Stimulated activated CD4-positive, alpha-beta T cell treated with anti-CD3 and anti-CD28 coated beads, Interleukin-2, amount 100 ng/mL, for 4 hours (primary cell): ENCODE data around the gene MBP.
"Not testable (repeated sequence)": the region's sequence is repeated elsewhere in the genome, so short reads cannot be mapped to it uniquely, and the experiment has no call there.

Source experiments
- DNase-seq: peaks from one replicate; pipeline ENCODE4 v3.0.0-alpha.2; 2020; ENCODE audit warnings: low read depth

The MBP gene

DNA sequence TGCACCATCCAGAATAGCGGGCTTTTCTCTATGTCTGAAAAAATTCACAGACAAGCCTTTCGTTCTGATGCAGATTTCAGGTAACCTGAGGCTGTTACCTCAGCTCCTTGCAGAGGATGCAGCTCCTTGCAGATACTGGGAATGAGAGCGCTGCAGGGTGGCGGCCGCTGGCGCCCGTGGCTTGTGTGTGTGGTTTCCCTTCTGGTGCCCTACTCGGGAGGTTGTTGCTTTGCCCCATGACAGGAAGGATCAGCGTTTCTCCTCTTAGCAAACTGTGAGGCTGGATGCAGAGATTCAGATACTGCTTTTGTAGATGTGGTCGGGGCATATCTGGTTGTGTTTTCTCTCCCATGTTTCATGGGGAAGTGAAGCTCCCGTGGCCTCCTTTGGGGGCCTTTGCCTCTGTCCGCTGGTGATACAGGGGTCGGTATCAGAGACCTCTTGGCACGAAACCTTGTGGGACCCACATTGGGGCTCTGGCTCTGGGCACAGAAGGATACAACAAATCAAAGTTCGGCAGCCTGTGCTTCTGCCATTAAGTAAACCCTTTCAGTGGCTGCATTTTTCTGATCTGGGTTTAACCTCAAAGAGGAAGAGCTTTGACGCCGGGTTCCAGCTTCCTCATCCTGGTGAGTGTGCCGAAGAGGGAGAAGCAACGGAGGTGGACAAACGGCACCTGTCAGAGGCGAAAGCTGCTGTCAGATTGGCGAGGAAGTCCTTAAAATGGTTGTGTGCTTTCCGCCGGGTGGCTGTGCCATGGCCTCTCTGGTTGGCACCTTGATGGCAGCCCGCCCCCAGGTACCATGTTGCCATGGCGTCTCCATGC, 127.8 kb downstream of the MBP start:
- DNase-seq: no peak

DNA sequence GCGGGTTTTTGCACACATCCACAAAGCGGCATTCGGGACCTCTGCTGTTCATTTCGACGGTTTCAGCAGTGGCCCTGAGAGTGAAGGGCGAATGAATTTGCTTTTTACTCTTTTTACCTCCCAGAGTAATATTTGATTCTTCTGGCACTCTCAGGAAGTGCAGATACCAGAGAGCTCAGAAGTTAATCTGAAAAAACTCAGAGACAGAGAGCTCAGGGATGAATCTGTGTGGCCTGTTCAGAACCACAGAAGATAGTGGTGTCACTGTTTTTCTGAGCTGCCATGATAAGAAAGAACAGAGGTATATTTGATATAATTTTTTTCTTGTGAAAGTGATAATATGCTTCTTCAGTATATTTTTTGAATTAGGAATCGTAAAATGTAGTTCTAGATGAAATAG, 129.3 kb downstream of the MBP start:
- no peak for DNase-seq

DNA sequence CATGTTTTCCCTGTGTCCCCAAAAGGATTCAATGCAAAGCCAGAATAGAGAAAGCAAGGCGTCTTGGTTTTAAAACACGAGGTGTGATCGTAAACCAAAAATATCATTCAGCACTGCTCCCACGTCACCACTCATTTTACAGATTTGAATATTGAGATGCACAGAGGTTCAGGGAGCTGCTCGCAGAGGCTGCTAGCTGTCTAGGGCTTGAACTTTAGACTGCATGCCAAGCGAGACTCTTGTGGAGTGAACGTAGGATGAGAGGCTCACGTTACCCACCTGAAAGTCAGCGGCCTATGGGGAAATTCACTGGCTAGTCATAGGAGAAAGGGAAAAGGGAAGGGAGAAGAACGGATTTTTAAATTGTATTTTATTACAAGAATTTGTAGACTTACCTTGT, 130.1 kb downstream of the MBP start:
- DNase-seq: no peak

DNA sequence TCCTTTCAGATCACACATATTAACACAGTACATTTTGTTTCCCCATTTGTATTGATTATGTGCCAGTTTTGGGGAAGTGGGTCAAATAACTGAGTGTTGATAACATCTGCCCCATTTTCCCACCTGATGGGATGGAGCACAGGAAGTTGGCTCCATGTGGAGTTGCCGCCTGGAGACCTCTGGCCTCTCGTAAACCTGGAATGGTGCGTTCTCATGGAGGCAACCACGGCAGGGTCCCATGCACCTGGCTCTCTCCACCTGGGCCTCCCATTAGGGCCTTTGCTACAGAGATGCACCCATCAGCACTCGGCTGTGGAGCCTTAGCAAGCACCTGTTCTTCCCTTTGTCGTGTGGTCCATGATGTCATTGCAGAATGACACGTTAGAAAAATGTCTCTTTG, 130.6 kb downstream of the MBP start:
- DNase-seq: no peak

DNA sequence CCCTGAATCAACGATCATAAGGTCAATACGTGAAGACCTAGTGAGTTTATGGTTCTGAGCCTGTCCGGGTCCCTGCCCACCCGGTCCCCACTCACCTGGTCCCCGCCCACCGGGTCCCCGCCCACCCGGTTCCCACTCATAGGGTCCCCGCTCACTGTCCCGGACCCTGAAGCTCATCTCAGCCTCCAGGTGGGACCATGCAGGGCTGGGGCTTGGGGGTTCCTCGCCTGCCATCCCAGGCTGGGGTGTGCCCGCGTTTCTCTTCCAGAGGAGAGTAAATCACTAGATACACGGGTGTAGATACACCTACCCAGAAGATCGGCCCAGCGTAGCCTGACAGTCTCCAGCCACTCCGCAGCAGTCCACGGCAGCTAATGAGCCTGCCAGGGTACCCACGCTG, 131.5 kb downstream of the MBP start:
- DNase-seq: no peak

DNA sequence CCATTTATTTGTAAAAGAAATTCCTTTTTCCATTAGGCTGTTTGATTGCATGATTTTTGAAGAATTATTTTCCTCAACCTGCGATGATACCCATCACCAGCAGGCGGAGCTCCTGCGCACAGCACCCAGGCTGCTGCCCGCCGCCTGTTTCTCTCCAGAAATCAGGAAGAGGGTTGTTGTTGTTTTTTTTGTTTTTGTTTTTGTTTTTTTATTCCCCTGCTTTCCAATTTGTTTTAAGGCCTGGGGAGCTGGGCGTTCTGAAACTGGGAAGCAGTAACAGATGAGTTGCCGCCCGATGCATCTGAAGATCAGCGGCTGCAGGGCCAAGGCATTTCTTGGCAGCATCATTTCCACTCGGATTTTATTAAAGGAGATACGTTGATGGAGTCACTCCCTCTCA, 132.1 kb downstream of the MBP start:
- DNase-seq: peak; percentile 19

DNA sequence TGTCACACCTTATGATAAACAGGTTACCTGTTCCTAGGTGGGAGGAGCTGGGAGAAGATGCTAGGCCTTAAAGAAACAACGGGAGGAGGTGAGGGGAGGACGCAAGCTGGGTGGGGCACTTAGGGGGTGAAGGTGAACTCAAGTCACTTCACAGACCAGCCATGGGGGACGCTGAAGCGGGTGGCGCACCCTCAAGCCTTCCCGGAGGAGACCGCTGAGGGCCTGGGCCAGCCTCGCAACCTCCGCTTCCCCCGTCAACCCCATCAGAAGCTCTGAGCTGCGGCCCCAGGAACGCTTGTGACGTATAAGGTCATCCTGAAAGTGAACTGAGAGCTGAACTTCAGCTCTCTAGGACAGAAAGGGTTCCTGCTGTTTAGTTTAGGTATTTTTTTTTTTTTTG, 133.5 kb downstream of the MBP start:
- no peak for DNase-seq

DNA sequence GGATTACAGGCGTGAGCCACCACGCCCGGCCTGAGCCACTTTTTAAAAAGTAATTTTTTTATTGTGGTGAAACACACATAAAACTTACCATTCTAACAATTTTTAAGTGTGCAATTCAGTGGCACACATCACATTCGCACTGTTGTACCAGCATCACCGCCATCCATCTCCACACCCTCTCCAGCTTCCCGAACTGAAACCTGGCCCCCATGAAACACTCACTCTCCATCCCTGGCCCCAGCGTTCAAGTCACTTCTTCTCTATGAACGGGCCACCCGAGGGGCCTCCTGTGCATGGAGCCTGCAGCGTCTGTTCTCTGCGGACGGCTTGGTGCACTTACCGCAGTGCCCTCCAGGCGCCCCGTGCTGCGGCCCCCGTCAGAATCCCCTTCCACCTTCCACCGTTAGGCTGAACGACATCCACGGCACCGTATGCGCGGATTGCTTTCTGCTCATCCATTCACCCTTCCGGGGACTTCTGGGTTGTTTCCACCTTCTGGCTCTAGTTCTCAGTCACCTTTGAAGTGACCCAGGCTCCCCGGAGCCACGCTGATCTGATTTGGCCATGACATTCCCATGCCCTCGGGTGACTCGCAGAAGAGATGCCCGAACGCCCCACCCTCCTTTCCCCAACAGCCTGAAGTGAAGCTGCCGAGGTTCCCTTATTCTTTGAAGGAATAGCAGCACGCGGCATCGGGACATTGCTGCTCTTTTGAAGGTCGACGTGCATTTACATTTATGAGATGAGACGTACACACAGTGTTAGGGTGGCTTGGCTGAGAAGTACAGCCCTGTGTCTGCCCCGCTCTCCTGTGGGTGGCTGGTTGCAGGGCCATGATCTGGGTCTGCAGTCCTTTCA, 134.4 kb downstream of the MBP start:
- no peak for DNase-seq

DNA sequence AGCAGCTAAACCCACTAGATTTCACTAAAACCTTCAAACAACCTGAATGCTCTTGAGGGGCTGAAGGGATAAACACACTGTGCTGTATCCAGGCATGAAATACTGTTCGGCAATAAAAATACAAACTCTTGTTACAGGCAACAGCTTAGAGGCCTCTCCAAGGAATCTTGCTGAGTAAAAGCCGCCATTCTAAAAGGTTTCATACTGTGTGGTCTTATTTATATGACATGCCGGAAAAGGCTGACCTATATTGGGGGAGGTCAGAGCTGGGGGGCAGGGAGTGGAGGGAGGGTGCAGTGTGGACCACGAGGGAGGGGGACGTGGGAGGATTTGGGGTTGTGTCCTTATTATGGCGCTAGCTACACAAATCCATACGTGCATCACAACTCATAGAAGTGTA, 136.2 kb downstream of the MBP start:
- no peak for DNase-seq

DNA sequence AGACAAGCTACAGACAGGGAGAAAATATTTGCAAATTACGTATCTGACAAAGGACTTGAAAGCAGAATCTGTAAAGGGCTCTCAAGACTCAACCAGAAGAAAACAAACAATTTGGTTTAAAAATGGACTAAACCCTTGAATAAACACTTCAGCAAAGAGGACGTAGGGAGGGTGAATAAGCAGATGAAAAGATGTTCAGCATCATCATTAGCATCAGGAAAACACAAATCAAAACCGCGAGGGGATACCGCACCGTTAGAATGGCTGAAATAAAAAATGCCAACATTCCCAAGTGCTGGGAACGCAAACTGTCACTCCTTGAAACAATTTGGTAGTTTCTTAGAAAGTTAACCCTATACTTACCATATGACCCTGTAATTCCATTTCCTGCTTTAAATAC, 136.7 kb downstream of the MBP start:
- DNase-seq: no peak

DNA sequence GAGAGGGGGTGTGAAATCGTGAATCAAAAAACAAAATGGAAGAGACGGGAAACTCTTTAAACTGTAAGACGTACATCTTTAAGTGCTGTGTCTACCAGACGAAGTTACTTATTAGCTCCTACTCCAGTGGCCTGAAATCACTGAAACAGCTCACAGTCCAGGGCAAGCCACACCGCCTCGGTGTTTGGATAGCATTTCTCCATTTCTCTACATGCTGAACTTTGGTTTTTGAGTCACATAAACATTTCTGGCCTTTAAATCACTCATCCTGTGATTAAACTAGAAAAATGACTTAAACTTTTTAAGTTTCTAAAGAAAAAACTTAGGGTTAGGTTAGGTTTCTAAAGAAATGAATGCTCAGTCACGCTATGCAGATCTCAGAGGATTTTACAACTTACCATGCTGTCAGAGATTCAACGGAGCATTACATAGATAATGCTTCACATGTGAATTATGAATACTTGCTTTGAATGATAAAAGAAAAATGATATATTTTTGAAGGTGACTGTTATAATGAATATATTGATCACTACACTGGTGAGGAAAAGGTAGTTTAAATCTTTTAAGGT, 138.4 kb downstream of the MBP start:
- no peak for DNase-seq

DNA sequence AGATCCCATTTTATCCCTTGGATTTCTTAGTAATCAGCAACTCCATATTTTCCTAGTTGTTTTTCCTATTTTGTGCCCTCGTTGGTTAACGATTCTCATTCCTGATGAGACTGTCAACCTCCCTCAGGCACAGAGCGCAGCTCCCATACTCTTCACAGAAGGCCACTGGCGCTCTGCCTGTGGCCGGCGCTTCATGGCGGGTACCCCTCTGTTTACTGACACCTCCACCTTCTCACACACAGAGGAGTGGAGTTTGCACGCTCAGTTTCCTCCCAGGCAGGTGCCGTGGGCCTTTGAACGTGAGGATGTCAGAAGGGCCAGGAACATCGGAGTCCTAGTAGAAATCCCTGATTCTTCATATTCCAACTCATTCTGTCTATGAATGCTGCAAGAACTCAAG, 139.0 kb downstream of the MBP start:
- no peak for DNase-seq

DNA sequence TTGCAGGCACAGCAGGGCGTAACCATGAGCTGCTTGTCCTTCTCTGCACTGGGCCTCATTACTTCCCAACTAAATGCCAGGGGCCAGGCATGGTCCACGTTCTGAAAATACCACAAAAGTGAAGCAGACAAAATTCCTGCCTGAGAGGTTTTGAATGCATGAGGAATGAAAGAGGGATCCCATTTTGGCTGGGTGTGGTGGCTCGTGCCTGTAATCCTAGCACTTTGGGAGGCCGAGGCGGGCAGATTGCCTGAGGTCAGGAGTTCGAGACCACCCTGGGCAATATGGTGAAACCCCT, 139.5 kb downstream of the MBP start:
- DNase-seq: no peak

DNA sequence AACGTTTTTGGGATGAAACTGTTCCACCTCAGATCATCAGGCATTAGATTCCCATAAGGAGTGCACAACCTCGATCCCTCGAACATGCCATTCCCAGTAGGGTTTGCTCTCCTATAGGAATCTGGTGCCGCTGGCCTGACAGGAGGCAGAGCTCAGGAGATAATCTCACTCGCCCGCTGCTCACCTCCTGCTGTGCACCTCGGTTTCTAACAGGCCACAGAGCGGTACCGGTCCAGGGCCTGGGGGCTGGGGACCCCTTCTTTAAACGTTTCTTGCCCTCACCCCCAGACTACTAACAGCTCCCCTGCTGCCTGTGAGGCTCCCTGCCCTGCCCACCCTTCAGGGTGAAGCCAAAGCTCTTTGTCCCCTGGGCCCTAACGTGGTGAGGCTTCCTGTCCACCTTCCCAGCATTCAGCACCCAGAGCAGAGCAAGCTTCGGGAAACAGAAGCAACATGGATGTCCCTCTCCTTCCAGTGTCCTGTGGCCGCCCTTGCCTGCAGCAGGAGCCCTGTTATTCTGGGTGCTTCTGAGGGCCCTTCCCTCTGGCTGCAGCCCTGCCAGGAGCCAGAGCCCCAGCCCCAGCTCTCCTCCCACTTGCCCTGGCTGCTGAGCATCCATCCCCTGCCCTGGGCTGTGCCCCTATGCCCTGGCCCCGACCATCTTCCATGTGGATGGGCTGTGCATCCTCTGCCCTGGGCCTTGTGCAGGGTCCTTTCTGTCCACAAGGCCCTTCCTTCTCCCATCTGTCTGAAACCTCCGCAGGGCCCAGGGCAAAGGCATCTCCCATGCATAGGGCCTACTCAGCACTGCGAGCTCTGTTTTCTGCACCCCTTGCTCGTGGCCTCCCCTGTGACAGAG, 140.1 kb downstream of the MBP start:
- DNase-seq: no peak

DNA sequence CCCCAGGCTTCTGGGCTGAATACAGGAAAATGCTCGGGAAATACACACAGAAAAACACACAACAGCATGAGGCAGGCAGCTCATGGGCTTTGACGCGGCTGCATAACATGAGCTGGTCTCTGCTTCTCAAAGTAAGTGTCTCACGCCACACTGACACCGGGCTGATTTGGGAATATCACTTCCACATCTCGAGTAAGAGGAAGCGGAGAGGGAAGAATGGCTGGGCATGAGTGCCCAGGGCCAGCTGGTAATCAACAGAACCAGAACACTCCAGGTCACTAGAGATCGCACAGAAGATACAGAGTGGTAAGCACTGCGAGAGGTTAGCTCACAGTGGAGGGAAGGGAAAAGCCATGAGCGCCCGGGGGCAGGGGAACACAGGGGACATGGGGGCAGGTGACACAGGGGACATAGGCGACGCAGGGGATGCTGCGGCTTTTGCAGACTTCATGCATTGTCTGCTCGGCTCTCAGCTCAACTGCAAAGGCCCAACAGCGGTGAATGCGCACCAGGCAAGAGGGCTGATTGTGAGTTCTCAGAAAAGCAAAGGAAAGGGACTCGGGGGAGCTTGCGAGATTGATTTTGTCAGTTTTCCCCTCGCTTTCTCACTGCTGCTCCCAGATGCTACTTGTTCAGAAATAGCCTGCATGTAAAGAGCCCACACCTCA, 141.4 kb downstream of the MBP start:
- DNase-seq: no peak

DNA sequence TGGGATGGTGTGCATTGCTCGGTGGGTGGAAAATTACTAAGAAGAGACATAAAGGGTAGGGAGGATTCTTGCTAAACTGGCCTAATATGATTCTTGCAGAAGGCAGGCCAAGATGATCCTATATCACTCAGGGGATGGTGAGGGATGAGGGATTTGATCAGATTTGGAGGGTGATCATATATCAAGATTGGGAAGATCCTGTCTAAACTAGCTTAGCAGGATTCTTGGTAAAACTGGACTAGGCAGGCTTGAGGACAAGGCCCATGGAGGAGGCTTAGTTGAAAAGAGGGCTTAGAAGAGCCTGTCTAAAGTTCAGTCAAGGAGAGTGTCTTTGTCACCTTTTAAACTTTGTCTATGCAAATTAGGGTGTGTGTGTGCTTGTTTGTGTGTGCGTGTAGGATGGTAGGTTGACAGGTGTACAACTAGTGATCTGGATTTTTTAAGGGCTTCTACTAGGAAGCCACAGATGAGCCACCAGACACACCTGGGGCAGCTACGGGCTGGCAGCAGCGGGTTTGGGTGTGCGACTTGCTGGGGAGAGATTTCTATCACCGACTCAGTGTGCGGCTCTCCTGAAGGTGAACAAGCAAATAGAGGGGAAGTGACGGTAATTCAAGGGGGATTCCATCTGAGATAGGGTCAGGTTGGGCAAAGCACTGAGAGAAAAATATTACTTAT, 142.1 kb downstream of the MBP start:
- DNase-seq: not testable (repeated sequence)

DNA sequence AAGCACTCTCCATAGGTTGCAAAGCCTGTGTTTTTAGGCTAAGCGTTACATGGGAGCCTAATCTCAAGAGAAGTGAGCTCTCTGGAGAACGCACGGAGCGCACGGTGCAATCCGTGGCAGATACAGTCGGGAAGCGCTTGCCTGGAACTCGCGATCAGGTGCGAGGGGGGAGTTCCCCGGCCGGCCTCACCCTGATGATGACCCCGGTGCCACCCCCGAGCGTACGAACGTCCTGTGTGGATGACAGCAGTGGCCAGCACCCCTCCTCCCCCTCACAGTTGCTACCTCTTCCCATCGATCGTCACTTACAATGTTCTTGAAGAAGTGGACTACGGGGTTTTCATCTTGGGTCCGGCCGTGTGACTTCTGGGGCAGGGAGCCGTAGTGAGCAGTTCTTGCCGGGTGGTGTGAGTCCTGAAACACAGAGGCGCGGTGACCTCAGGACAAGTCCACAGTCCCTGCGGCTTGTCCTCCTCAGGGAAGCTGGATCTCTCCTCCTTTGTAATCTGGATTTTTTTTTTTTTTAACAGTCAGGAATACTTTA, 142.9 kb downstream of the MBP start:
- DNase-seq: no peak

DNA sequence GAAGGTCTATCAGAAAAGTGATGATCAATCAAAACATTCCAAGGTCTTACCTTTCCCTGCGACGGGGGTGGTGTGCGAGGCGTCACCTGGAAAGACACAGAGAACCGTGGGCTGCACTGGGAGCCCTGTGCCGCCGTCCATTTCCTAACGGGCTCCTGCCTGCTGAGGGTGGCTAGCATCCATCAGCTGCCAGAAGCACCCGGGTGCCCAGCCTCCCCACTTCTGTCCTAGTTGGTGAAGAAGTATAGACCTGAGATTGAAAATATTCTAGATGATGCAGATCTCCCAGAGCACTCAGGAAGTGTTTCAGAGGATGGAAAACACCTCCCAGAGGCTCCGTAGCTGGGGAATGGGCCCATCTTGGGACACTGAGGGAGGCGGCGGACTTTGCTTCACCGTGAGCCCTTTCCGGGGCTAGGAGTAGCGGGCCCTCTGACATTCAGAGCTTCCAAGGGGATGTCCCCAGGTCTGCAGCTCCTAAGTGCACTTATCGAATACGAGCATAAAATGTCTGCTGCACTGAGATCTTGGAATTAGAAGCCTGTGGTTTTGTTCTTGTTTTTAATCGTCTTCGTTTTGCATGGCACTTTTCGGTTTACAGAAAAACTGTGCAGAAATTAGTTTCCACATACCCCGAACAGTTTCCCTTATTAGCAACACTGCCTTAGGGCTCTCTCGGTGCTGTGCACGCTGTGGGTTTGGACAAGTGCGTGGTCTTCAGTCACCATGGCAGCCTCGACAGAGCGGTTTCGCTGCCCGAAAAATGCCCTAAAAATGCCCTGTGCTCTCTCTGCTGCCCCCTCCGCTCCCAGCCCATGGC, 143.5 kb downstream of the MBP start:
- no peak for DNase-seq

DNA sequence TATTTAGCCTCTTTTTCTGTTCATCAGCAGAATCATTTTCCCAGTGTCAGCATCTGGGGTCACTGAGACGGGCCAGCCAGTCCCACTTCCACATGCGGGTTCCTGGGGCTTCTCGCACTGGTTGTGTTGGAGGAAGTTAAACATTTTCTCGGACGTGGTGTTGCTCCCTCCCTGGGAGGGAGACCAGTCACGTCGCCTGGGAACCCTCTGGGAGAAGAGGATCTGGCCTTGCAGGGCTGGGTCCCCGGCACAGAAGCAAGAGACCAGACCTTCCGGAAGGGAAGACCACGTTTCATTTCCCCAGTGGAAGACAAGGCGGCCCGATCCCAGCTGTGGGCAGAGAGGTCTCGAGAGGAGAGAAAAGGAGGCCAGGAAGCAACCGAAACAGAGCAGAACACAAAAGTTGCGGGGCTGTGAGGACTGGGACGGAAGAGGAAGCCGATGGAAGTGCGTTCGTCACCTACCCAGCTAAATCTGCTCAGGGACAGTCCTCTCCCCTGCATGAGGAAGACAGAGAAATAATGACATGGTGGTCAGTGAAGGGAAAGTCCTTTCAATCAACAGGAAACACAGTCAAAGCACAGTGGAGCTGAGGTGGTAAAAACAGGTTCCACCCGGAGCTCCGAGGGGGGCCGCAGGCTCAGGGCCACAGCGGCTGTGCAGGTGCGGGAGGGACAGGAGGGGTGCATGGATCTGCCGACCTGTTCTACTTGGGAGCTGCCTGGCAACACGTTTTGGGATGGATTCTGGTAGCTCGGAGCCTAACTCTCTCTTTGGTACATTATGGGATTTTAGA, 144.4 kb downstream of the MBP start:
- DNase-seq: no peak
